Gastroesophageal sphincter (tissue), 3 donors: ENCODE results near the gene SBDS.

Experiments
- CTCF ChIP-seq, 4 experiments: fragments of 200-600 bp in 2 of 4; fragments of 450-650 bp in 2 of 4; sonication (generic) in 1 of 4; IDR thresholded peaks; one replicate each; pipeline ENCODE4 v1.5.1; 2017 to 2019; ENCODE audit warnings: antibody characterized with exemption in 4 of 4, mild to moderate bottlenecking in 2 of 4, moderate library complexity in 2 of 4
- POLR2A ChIP-seq, 2 donors: fragments of 450-650 bp; IDR thresholded peaks; one replicate each; pipeline ENCODE4 v1.6.1; 2017; ENCODE audit warnings: antibody characterized with exemption in 2 of 2, mild to moderate bottlenecking in 2 of 2, moderate library complexity in 1 of 2

- TF ChIP-seq CTCF (IDR thresholded peaks at IDR 0.05) = no peak
- TF ChIP-seq POLR2A (IDR thresholded peaks at IDR 0.05) = no peak
Observed at GRCh38 chr7:66967029-66967428, 28.4 kb downstream of the SBDS start.
